Astrocyte of the hippocampus (primary cell): ENCODE data around the gene DIAPH2.
"Not testable (repeated sequence)": the region's sequence is repeated elsewhere in the genome, so short reads cannot be mapped to it uniquely, and the experiment has no call there.

Experiments
- DNase-seq: peaks from one replicate; pipeline ENCODE4 v3.0.0; 2011; ENCODE audit warnings: low read depth, low spot score

Gene DIAPH2

GRCh38 chrX:96715481-96715880, 30.8 kb downstream of the DIAPH2 start:
- DNase-seq, result no peak

GRCh38 chrX:96719161-96719875, 34.7 kb downstream of the DIAPH2 start:
- DNase-seq, result no peak

GRCh38 chrX:96721354-96721753, 36.7 kb downstream of the DIAPH2 start:
- DNase-seq, result no peak

- DNase-seq, result no peak
Observed at GRCh38 chrX:96722781-96723180, 38.1 kb downstream of the DIAPH2 start.

GRCh38 chrX:96729053-96729452, 44.4 kb downstream of the DIAPH2 start:
- DNase-seq, result no peak

GRCh38 chrX:96729868-96730643, 45.4 kb downstream of the DIAPH2 start:
- DNase-seq, result no peak

GRCh38 chrX:96731000-96731399, 46.4 kb downstream of the DIAPH2 start:
- DNase-seq, result not testable (repeated sequence)

GRCh38 chrX:96743367-96744073, 58.9 kb downstream of the DIAPH2 start:
- DNase-seq, result no peak

GRCh38 chrX:96752781-96753180, 68.1 kb downstream of the DIAPH2 start:
- peak; percentile 31 for DNase-seq

GRCh38 chrX:96753230-96753629, 68.6 kb downstream of the DIAPH2 start:
- DNase-seq, result no peak

GRCh38 chrX:96756491-96756890, 71.8 kb downstream of the DIAPH2 start:
- no peak for DNase-seq

- no peak for DNase-seq
Observed at GRCh38 chrX:96761566-96761965, 76.9 kb downstream of the DIAPH2 start.

- no peak for DNase-seq
Observed at GRCh38 chrX:96763608-96764007, 79.0 kb downstream of the DIAPH2 start.

- DNase-seq, result no peak
Observed at GRCh38 chrX:96764864-96765263, 80.2 kb downstream of the DIAPH2 start.

- peak; percentile 23 for DNase-seq
Observed at GRCh38 chrX:96770315-96770714, 85.7 kb downstream of the DIAPH2 start.

- DNase-seq, result no peak
Observed at GRCh38 chrX:96771486-96771885, 86.8 kb downstream of the DIAPH2 start.

- no peak for DNase-seq
Observed at GRCh38 chrX:96774116-96774515, 89.5 kb downstream of the DIAPH2 start.

GRCh38 chrX:96776966-96777365, 92.3 kb downstream of the DIAPH2 start:
- DNase-seq, result no peak

GRCh38 chrX:96791559-96791958, 106.9 kb downstream of the DIAPH2 start:
- DNase-seq, result peak; percentile 17

GRCh38 chrX:96792047-96792446, 107.4 kb downstream of the DIAPH2 start:
- DNase-seq, result no peak

- DNase-seq, result no peak
Observed at GRCh38 chrX:96798982-96799381, 114.3 kb downstream of the DIAPH2 start.

- DNase-seq, result no peak
Observed at GRCh38 chrX:96807318-96807717, 122.7 kb downstream of the DIAPH2 start.
